Fibroblast of the aortic adventitia (primary cell): ENCODE results near the gene CDC14B. TPM values are rescaled to one million over a fixed set of nuclear protein-coding genes. Genes with fewer than 3 reads are reported as not detected.

Experiments used
- DNase-seq: peaks from one replicate; pipeline ENCODE4 v3.0.0-alpha.2; 2010; ENCODE audit warnings: low read depth
- H3K4me3 ChIP-seq: 2 replicates; pipeline ENCODE4 v1.5.1; 2011; ENCODE audit warnings: low read depth, mild to moderate bottlenecking, control low read depth, low read length, moderate library complexity
- total RNA-seq: library from RNA; depleted of rRNA; stranded (reverse); fragments of >200 nt; gene quantifications from 2 replicates; pipeline ENCODE4 v1.2.3, GENCODE V29; 2012; ENCODE audit warnings: low replicate concordance
- TF ChIP-seq, protein P1 (sequence below): IDR thresholded peaks from 2 replicates; pipeline ENCODE4 v1.5.1; 2011; ENCODE audit warnings: mild to moderate bottlenecking, low read length, control low read depth, inconsistent platforms; ENCODE audit not compliant: insufficient read depth

Gene CDC14B
- total RNA-seq, 1 donor: 31.5 TPM

DNA sequence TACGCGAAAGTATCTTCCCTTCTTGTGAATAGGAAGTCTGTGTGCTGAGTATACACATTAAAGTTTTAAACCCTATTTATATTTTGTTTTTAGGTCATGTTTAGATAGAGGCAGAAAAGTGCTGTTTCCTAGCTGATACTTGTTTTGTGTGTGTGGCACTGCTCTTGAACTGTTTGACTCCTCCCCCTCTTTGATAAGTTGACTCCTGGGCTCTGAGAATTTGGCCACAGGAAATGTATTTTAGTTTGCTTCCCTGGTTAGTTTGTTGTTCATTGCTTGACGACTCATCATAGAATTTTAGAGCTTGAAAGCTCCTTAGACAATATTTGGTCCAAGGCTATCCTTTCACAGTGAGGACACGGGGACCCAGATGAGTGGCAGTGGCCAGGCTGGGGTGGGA, 2.0 kb upstream of the CDC14B start:
- DNase-seq: no peak
- H3K4me3 ChIP-seq: no peak overlapping the region
- TF ChIP-seq, protein P1, sequence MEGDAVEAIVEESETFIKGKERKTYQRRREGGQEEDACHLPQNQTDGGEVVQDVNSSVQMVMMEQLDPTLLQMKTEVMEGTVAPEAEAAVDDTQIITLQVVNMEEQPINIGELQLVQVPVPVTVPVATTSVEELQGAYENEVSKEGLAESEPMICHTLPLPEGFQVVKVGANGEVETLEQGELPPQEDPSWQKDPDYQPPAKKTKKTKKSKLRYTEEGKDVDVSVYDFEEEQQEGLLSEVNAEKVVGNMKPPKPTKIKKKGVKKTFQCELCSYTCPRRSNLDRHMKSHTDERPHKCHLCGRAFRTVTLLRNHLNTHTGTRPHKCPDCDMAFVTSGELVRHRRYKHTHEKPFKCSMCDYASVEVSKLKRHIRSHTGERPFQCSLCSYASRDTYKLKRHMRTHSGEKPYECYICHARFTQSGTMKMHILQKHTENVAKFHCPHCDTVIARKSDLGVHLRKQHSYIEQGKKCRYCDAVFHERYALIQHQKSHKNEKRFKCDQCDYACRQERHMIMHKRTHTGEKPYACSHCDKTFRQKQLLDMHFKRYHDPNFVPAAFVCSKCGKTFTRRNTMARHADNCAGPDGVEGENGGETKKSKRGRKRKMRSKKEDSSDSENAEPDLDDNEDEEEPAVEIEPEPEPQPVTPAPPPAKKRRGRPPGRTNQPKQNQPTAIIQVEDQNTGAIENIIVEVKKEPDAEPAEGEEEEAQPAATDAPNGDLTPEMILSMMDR: no peak

DNA sequence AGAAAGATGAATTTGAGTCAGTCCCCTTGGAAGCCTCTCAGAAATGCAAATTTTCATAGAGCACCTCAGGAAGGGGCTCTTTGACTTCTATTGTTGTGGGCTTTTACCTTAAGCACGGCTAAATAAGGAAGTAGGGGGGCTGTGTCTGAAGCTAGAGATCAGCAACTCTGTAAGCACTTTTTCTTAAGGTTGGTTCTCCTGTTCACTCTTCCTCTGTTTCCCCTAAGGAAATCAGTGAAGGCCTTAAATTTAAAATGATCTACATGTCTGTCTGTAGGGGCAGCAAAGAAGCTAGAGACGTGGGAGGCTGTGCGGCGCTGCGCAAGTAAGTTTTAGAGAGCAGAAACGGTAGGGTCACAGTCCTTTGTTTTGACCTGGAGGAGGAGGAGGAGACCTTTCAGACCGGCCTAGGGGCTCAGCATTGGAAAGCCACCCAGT, 1.2 kb upstream of the CDC14B start:
- no peak for DNase-seq
- TF ChIP-seq, protein P1: no peak
- no peak overlapping the region for H3K4me3 ChIP-seq

DNA sequence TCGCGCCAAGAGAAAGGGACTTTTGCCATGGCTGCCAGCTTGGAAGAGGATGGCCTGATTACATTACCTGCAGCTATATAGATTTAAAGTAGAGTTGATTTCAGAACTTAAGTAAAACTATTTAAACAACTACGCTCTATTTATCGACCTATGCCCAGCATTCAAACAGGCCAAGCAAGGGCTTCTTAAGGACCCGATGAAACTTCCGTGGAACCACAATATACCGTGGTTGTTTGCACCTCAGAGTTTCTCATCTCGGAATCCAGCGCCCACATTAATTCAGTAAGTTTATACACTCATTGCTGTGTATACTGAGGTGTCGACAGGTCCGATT, 505 bp upstream of the CDC14B start:
- H3K4me3 ChIP-seq: peak overlapping the region; percentile 71
- TF ChIP-seq, protein P1: no peak
- no peak for DNase-seq

DNA sequence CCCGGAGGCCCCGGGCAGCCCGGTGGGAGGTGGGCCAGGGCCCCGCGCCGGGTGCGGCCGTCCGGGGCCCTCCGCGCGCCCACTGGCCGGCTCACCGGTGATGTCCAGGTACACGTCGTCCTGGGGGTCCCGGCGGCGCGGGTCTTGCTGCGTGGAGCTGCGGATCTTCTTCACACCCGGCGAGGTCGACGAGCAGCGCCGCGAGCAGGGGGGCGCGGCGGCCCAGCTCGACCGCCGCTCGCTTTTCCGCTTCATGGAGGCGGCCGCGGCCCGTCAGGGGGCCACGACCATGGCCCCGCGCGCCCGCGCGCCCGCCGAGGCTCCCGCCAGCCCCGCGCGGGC, 548 bp downstream of the CDC14B start:
- DNase-seq: no peak
- H3K4me3 ChIP-seq: peak overlapping the region; percentile 71
- TF ChIP-seq, protein P1: no peak

DNA sequence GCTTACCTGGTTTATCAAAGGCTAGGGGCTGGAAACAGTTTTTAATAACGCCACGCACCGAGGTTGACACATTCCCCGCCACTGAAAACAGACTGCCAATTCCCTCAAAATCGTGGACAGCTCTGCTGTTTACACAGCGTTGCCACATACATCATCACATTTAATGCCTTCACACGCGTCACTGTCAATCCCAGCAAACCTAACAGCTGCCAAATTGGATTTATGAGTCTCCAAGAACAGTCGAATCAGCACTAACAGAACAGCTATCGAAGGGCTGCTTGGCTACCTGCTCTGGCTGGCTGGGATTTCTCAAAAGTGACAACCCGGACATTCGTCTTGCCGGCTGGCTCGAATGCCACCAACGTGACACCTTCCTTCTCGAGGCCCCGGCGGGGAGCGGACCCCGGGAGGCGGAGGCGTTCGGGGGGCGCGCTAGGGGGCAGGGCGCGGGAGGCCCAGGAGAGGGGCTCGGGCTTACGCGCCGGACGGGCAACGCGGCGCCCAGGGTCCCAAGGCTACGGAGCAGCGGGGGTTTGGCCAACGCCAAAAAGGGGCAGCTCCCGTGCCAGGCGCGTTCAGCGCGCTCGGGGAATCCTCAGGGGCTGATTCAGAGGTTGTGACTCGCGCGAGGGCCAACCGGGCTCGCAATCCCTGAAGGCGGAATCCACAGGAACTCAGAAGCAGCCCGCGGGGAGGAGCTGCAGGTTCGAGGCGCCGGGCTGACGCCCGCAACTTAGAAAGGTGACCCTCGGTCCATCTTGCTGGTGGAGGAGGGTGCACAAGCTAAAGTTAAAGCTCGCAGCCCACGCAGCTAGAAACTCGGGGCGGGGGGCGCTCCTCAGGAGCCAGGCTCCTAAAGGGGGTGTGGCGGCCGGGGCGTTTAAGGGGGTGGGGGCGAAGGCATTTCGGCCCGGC, 1.2 kb downstream of the CDC14B start:
- TF ChIP-seq, protein P1: no peak
- peak overlapping the region; percentile 71 for H3K4me3 ChIP-seq
- DNase-seq: peak; percentile 40

DNA sequence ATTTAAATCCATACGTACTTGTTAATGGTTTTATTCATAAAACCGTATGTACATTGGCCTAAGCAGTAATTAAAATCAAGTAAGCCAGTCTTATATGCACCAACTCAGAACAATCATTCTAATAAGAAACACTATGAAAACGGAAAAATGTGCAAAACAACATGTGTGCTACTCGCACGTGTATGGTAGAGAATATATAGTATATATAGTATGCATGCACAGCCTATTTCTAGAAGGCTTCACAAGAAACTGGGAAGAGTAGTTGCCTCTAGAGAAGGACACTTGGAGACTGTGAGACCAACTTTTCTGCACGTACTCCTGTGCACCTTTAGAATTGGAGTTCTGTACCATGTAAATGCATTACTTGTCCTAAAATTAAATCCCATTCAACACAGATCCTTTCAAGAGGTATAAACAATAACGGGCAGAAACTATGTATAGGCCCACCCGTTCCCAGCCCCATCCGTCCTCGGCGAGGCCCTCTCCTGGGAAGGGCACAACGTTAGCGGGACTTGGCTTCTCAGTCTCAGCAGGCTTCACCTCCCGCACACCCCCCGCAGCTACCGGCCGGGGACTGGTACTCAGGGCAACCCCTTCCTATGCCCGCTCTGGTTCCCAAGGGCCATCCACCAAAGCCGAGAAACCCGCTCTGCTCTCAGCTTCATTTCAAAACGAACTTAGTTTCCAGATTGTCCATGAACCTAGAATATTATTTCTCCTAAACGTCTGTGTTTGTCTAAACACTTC, 2.0 kb downstream of the CDC14B start:
- TF ChIP-seq, protein P1: no peak
- DNase-seq: no peak
- peak overlapping the region; percentile 16 for H3K4me3 ChIP-seq
